COR-L47 (cell line): ENCODE data around the gene FASTKD2.

Experiments used
- DNase-seq: peaks from one replicate; lab custom pipeline; 2025; lab: John Stamatoyannopoulos, UW

The FASTKD2 gene

GRCh38 chr2:206765242-206766056 is at the start of gene FASTKD2, which contains the start of gene MDH1B:
Gene FASTKD2, plus strand, starts transcription at chr2:206765606. Its CDS starts 1,088 bp downstream, at chr2:206766694.
Gene MDH1B, minus strand, starts transcription at chr2:206765328. Its CDS starts 57 bp downstream, at chr2:206765271.
- peak; percentile 84 for DNase-seq

- DNase-seq, result no peak
Measured at GRCh38 chr2:206716623-206717022, 48.8 kb upstream of the FASTKD2 start.

DNA sequence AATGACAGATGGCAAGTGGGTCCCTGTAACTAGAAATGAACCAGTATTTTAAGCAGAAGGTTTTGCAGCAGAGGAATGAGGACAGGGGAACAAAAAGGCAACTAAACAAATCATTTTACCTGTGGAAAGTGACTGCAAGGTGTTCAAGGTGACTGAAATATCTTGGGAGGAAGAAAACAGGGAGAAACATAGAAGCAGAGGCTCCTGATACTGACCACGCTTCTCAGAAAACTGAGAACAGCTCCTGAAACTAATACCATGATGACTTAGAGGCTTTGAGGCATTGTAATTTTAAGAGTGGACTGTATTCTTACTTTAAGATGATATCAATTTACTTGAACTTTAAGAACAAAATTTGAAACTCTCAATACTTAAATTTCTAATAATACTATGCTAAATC is 47.1 kb upstream of the FASTKD2 start, which contains the start of gene DYTN:
DYTN (minus strand) TSS at position 101 of the 400 bp plus-strand sequence. CDS start 117 bp downstream, outside the sequence.
- DNase-seq, result no peak

- no peak for DNase-seq
Measured at GRCh38 chr2:206721256-206721920, 44.0 kb upstream of the FASTKD2 start.

- DNase-seq, result no peak
Measured at GRCh38 chr2:206723288-206723687, 42.1 kb upstream of the FASTKD2 start.

- DNase-seq, result no peak
Measured at GRCh38 chr2:206727287-206727686, 38.1 kb upstream of the FASTKD2 start.

- DNase-seq, result no peak
Measured at GRCh38 chr2:206728277-206729199, 36.9 kb upstream of the FASTKD2 start.

DNA sequence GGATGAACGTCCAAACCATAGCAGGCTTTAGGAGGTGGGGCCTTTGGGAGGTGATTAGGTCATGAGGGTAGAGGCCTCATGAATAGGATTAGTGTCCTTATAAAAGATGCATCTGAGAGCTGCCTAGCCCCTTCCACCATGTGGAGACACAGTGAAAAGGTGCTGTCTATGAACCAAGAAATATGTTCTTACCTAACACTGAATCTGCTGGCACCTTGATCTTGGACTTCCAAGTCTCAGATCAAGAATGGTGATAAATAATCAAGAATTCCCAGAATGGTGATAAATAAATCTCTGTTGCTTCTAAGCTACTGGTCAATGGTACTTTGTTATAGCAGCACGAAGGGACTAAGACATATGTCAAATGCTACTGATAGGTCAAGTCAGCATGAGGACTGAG is 32.1 kb upstream of the FASTKD2 start:
- no peak for DNase-seq

DNA sequence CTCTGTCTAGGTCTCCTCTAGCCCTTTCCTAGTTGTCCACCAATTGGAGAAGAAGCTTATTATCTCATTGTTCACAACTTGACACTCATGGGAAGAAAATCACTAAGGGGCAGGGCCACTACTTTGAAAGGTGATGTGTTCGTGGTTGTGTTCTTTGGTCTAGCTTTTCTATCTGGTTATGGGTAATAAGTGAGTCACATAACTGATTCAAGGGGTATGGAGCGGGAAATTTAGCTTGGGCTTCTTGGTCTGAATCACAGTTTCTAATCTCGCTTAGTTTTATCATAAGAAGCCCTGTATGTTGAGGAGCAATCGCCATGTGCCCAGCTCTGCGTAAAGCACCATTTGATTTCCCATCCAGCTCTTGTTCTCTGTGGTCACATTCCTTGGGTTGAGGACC is 28.5 kb upstream of the FASTKD2 start:
- no peak for DNase-seq

DNA sequence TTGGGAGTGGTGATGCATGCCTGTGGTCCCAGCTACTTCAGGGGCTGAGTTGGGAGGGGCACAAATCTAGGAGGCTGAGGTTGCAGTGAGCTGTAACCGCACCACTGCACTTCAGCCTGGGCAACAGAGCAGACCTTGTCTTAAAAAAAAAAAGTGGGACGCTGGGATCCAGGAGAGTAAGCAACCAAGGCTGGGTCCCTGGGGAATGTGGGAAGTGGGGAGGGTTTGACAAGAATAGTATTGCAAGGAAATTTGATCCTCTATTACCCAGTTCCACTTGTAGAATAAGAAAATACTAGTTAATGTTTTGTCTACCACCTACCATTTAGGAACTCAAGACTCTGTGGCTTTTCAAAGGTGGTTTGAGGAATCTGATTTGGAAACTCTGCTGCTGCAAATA is 26.1 kb upstream of the FASTKD2 start:
- no peak for DNase-seq

DNA sequence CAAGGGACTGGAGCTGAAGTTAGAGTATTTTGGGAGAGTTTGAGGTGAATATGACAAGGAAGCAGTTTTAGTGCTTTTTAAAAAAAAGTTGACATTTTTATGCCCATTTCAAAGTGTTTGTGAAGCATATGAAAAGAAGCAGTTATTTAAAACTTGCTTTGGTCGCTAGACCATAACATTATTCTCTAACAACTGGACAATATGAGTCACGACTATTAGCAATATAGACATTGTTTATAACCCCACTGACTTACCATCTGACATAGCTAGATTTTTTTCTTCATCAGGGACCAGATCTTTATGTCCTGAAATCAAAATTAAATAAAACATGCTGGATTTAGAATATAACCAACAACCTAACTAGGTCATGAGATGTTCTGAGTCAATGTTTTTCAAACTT is 24.6 kb upstream of the FASTKD2 start:
- DNase-seq, result no peak

- DNase-seq, result no peak
Measured at GRCh38 chr2:206756816-206757215, 8.6 kb upstream of the FASTKD2 start.

GRCh38 chr2:206764673-206765241 is 649 bp upstream of the FASTKD2 start:
- DNase-seq, result no peak

GRCh38 chr2:206766057-206766930 is 888 bp downstream of the FASTKD2 start:
- no peak for DNase-seq

- no peak for DNase-seq
Measured at GRCh38 chr2:206774871-206775270, 9.5 kb downstream of the FASTKD2 start.

DNA sequence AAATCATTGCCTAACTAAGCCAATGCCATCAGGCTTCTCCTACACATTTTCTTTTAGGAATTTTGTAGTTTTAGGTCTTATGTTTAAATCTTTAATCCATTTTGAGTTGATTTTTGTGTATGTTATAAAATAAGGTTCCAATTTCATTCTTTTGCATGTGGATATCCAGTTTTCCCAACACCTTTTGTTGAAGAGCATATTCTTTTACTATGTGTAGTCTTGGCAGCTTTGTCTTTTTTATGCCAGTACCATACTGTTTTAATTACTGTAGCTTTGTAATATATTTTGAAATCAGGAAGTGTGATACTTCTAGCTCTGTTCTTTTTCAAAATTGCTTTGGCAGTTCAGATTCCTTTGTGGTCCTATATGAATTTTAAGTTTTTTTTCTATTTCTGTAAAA is 11.0 kb downstream of the FASTKD2 start:
- DNase-seq, result no peak

GRCh38 chr2:206780671-206781070 is 15.3 kb downstream of the FASTKD2 start:
- DNase-seq, result no peak

- no peak for DNase-seq
Measured at GRCh38 chr2:206783718-206784117, 18.3 kb downstream of the FASTKD2 start.

- no peak for DNase-seq
Measured at GRCh38 chr2:206784559-206785353, 19.4 kb downstream of the FASTKD2 start.
